IPS DF 4.7 (cell line): ENCODE data around the gene APCDD1.

Experiments
- DNase-seq: peaks from one replicate; pipeline ENCODE4 v3.0.0-alpha.2; 2013; ENCODE audit warnings: low spot score; ENCODE audit errors: extremely low read depth

APCDD1 gene

GRCh38 chr18:10453806-10454680 is at the start of gene APCDD1:
APCDD1 (plus strand) TSS chr18:10454635; CDS start chr18:10454982, 347 bp downstream.
- no peak for DNase-seq

- no peak for DNase-seq
Observed at GRCh38 chr18:10405014-10405493, 49.4 kb upstream of the APCDD1 start.

GRCh38 chr18:10405816-10406663 is 48.4 kb upstream of the APCDD1 start:
- DNase-seq = no peak

- DNase-seq = no peak
Observed at GRCh38 chr18:10408131-10408530, 46.3 kb upstream of the APCDD1 start.

- DNase-seq = no peak
Observed at GRCh38 chr18:10409041-10409440, 45.4 kb upstream of the APCDD1 start.

GRCh38 chr18:10410472-10411308 is 43.7 kb upstream of the APCDD1 start:
- no peak for DNase-seq

GRCh38 chr18:10412933-10413332 is 41.5 kb upstream of the APCDD1 start:
- DNase-seq = no peak

- no peak for DNase-seq
Observed at GRCh38 chr18:10413722-10414121, 40.7 kb upstream of the APCDD1 start.

GRCh38 chr18:10414293-10414842 is 40.1 kb upstream of the APCDD1 start:
- no peak for DNase-seq

- DNase-seq = no peak
Observed at GRCh38 chr18:10416065-10416464, 38.4 kb upstream of the APCDD1 start.

GRCh38 chr18:10417191-10417590 is 37.2 kb upstream of the APCDD1 start:
- no peak for DNase-seq

- no peak for DNase-seq
Observed at GRCh38 chr18:10417664-10418063, 36.8 kb upstream of the APCDD1 start.

- DNase-seq = no peak
Observed at GRCh38 chr18:10418836-10419235, 35.6 kb upstream of the APCDD1 start.

GRCh38 chr18:10419420-10420103 is 34.9 kb upstream of the APCDD1 start:
- DNase-seq = no peak

GRCh38 chr18:10420561-10421352 is 33.7 kb upstream of the APCDD1 start:
- no peak for DNase-seq

GRCh38 chr18:10421859-10422258 is 32.6 kb upstream of the APCDD1 start:
- DNase-seq = no peak

GRCh38 chr18:10422731-10423130 is 31.7 kb upstream of the APCDD1 start:
- DNase-seq = no peak

GRCh38 chr18:10424585-10425307 is 29.7 kb upstream of the APCDD1 start:
- no peak for DNase-seq

GRCh38 chr18:10430677-10431076 is 23.8 kb upstream of the APCDD1 start:
- no peak for DNase-seq
